BE2C (cell line): Measurements from ENCODE around the gene CLEC5A. TPM values are rescaled to one million over a fixed set of nuclear protein-coding genes. Genes with fewer than 3 reads are reported as not detected.
"Not testable (repeated sequence)": the region's sequence is repeated elsewhere in the genome, so short reads cannot be mapped to it uniquely, and the experiment has no call there.

Experiments used
- DNase-seq: peaks from one replicate; pipeline ENCODE4 v3.0.0-alpha.2; 2020
- H3K27me3 ChIP-seq: fragments of 250-450 bp; sonication (Bioruptor Pico); 2 replicates; pipeline ENCODE4 v1.5.1; 2020; ENCODE audit warnings: mild to moderate bottlenecking
- H3K36me3 ChIP-seq: fragments of 250-450 bp; sonication (Bioruptor Pico); 2 replicates; pipeline ENCODE4 v1.5.1; 2020; ENCODE audit warnings: mild to moderate bottlenecking
- H3K4me1 ChIP-seq: fragments of 250-450 bp; sonication (Bioruptor Pico); 2 replicates; pipeline ENCODE4 v1.5.1; 2020
- H3K4me3 ChIP-seq: 2 replicates; pipeline ENCODE4 v1.5.1; 2011; ENCODE audit warnings: low read depth, low read length
- H3K9me3 ChIP-seq: fragments of 250-450 bp; sonication (Bioruptor Pico); 2 replicates; pipeline ENCODE4 v1.5.1; 2020
- polyA plus RNA-seq: library from polyadenylated mRNA; unstranded; fragments of >200 nt; gene quantifications from one replicate; pipeline ENCODE4 v1.2.1, GENCODE V29; 2012; ENCODE audit warnings: low read depth, missing spikeins; ENCODE audit not compliant: insufficient read length, insufficient read depth
- TF ChIP-seq, protein P1 (sequence below): IDR thresholded peaks from 2 replicates; pipeline ENCODE4 v1.5.1; 2012; ENCODE audit warnings: mild to moderate bottlenecking, low read depth, low read length

The CLEC5A gene
- not detected for polyA plus RNA-seq

GRCh38 chr7:141946796-141947195 is at the start of gene CLEC5A:
Gene CLEC5A, minus strand, starts transcription at chr7:141946974. Its CDS starts 682 bp downstream, at chr7:141946292.
- no peaks in the 10 kb centered on the region for H3K36me3 ChIP-seq
- no peak for DNase-seq
- TF ChIP-seq, protein P1, sequence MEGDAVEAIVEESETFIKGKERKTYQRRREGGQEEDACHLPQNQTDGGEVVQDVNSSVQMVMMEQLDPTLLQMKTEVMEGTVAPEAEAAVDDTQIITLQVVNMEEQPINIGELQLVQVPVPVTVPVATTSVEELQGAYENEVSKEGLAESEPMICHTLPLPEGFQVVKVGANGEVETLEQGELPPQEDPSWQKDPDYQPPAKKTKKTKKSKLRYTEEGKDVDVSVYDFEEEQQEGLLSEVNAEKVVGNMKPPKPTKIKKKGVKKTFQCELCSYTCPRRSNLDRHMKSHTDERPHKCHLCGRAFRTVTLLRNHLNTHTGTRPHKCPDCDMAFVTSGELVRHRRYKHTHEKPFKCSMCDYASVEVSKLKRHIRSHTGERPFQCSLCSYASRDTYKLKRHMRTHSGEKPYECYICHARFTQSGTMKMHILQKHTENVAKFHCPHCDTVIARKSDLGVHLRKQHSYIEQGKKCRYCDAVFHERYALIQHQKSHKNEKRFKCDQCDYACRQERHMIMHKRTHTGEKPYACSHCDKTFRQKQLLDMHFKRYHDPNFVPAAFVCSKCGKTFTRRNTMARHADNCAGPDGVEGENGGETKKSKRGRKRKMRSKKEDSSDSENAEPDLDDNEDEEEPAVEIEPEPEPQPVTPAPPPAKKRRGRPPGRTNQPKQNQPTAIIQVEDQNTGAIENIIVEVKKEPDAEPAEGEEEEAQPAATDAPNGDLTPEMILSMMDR: no peak

DNA sequence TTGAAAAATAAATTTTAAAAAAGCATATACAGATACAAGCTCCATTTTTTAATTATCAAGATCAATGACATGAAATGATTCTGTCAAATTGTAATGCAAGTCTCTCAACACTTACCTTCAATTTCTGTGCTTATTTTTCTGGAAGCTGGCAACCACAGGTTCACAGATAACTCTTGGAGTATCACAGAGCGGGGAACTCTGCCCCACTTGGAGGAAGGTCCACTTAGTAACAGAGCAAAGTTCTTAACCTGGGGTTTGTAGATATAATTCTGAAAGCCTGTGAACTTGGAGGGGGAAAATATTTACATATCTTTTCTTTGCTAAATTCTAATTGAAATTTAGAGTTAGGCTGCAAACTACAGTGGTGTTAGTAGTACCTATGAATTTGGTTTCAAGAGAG is 46.6 kb upstream of the CLEC5A start:
- no peaks in the 10 kb centered on the region; the same call in 1 of the 2 replicates for H3K27me3 ChIP-seq
- no peaks in the 10 kb centered on the region for H3K9me3 ChIP-seq
- no peaks in the 10 kb centered on the region for H3K4me1 ChIP-seq
- H3K4me3 ChIP-seq: no peak overlapping the region
- TF ChIP-seq, protein P1: no peak
- no peak for DNase-seq
- no peaks in the 10 kb centered on the region for H3K36me3 ChIP-seq

More at GRCh38 chr7:141946796-141947195, at the start of gene CLEC5A:
- Histone ChIP-seq H3K27me3 (no peaks in the 10 kb centered on the region), H3K4me1 (no peaks in the 10 kb centered on the region), H3K4me3 (no peak within 1 kb of the TSS), H3K9me3 (no peaks in the 10 kb centered on the region)

DNA sequence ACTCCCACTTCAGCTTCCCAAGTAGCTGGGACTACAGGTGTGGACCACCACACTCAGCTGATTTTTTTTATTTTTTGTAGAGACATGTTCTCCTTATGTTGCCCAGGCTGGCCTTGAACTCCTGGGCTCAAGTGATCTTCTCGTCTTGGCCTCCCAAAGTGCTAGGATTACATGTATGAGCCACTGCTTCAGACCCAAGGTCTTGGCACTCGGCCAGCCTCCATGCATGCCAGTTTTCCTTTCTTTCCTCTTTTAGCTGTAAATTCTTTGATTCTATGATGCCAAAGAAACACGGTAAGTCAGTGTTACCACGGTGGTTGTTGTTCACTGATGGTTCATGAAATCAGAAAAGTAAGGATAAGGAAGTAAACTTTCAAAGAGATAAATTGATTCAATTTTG is 45.9 kb upstream of the CLEC5A start:
- H3K4me1 ChIP-seq: no peaks in the 10 kb centered on the region
- no peaks in the 10 kb centered on the region for H3K9me3 ChIP-seq
- H3K27me3 ChIP-seq: no peaks in the 10 kb centered on the region; the same call in 1 of the 2 replicates
- H3K36me3 ChIP-seq: no peaks in the 10 kb centered on the region
- TF ChIP-seq, protein P1: no peak
- no peak overlapping the region for H3K4me3 ChIP-seq
- no peak for DNase-seq

- Histone ChIP-seq H3K4me3 (no peak overlapping the region), H3K27me3 (no peaks in the 10 kb centered on the region; the same call in 1 of the 2 replicates), H3K4me1 (no peaks in the 10 kb centered on the region), H3K36me3 (no peaks in the 10 kb centered on the region), H3K9me3 (no peaks in the 10 kb centered on the region)
- no peak for DNase-seq
- TF ChIP-seq, protein P1: no peak
Measured at GRCh38 chr7:141992156-141992555, 45.4 kb upstream of the CLEC5A start.

DNA sequence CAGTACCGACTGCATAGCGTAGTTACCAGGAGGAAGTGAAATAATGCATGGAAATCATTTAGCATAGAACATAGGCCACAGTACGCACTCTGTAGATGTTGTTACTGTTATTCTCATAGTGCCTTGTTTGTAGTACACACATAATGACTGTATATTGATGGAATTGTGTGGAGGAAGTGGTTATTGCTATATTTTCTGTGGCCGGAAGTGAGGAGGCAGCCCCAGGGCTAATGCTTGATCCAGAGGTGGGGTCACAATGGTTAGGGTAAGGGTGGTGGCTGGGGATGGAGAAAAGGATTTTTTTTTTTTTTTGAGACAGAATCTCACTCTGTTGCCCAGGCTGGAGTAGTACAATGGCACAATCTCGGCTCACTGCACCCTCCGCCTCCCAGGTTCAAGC is 44.4 kb upstream of the CLEC5A start:
- Histone ChIP-seq H3K36me3 (no peaks in the 10 kb centered on the region), H3K4me3 (no peak overlapping the region), H3K4me1 (no peaks in the 10 kb centered on the region), H3K9me3 (no peaks in the 10 kb centered on the region), H3K27me3 (no peaks in the 10 kb centered on the region)
- TF ChIP-seq, protein P1: no peak
- no peak for DNase-seq

DNA sequence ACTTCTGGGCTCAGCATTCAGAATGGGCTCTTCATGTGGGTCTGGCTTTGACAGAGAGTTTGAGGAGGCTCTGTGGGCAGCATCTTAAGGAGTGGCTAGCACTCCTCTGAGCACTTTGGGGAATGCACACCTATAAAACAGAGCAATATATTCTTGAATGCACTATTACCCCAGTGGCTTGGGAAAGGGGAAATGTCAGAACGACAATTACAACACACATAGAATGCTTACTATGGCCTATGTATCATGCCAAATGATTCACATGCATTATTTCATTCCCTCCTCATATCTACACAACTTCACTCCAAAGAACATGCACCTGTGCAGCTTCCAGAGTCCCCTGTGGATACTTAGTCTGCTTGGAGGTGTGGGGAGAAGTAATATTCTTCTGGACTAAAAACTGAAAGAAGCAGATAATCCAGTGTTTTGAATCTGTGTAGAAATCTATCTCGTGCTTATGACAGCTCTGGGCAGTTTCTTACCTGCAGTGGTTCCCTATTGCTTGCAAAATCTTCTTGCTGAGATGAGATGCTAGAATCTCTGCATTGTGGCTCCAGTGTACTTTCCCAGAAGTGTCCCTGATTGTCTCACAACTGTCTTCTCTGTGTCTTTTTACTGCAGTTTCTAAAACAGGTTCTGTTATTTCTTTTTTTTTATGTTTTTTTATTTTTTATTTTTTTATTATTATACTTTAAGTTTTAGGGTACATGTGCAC is 43.4 kb upstream of the CLEC5A start:
- no peaks in the 10 kb centered on the region for H3K4me1 ChIP-seq
- H3K9me3 ChIP-seq: no peaks in the 10 kb centered on the region
- DNase-seq: no peak
- H3K36me3 ChIP-seq: no peaks in the 10 kb centered on the region
- H3K27me3 ChIP-seq: no peaks in the 10 kb centered on the region
- TF ChIP-seq, protein P1: no peak
- H3K4me3 ChIP-seq: no peak overlapping the region

GRCh38 chr7:141987803-141988202 is 41.0 kb upstream of the CLEC5A start:
- DNase-seq, H3K36me3 ChIP-seq, H3K27me3 ChIP-seq, H3K4me1 ChIP-seq, H3K9me3 ChIP-seq, H3K4me3 ChIP-seq: not testable (repeated sequence)
